ENCODE measurements around the gene CYP11A1. TPM values are rescaled to one million over a fixed set of nuclear protein-coding genes. Genes with fewer than 3 reads are reported as not detected.

The CYP11A1 gene
- total RNA-seq, 3 donors from 2014 or later: 0.33 to 0.41 (median 0.40) TPM

- ATAC-seq: no peak
- H3K4me3 Mint-ChIP-seq: no peak overlapping the region
These were observed 10.7 kb upstream of the CYP11A1 start for GRCh38 chr15:74377831-74378766.

GRCh38 chr15:74376825-74377581 lies 9.6 kb upstream of the CYP11A1 start:
- peaks cover 58% of the 10 kb centered on the region for H3K4me1 Mint-ChIP-seq (ENCODE audit: low read depth)

More at GRCh38 chr15:74377831-74378766, 10.7 kb upstream of the CYP11A1 start:
- Mint-ChIP-seq H3K9me3 (no peaks in the 10 kb centered on the region), H3K36me3 (ENCODE audit: insufficient read depth) (no peaks in the 10 kb centered on the region), H3K27me3 (ENCODE audit: low read depth) (no peaks in the 10 kb centered on the region), H3K4me1 (ENCODE audit: low read depth) (peaks cover 68% of the 10 kb centered on the region)
- no peak for DNase-seq

GRCh38 chr15:74376226-74376625 lies 8.8 kb upstream of the CYP11A1 start:
- H3K36me3 Mint-ChIP-seq (ENCODE audit: insufficient read depth): no peaks in the 10 kb centered on the region
- DNase-seq (no peak), ATAC-seq (no peak)
- H3K4me3 Mint-ChIP-seq: no peak overlapping the region
- H3K4me1 Mint-ChIP-seq (ENCODE audit: low read depth): peaks cover 50% of the 10 kb centered on the region
- peaks cover 3% of the 10 kb centered on the region for H3K27me3 Mint-ChIP-seq (ENCODE audit: low read depth)
- no peaks in the 10 kb centered on the region for H3K9me3 Mint-ChIP-seq

More at GRCh38 chr15:74376825-74377581, 9.6 kb upstream of the CYP11A1 start:
- no peaks in the 10 kb centered on the region for H3K9me3 Mint-ChIP-seq
- H3K4me3 Mint-ChIP-seq: no peak overlapping the region
- ATAC-seq (no peak), DNase-seq (no peak)
- H3K36me3 Mint-ChIP-seq (ENCODE audit: insufficient read depth): no peaks in the 10 kb centered on the region
- H3K27me3 Mint-ChIP-seq (ENCODE audit: low read depth): peaks cover under 1% of the 10 kb centered on the region

GRCh38 chr15:74375303-74375693 lies 7.9 kb upstream of the CYP11A1 start:
- Mint-ChIP-seq H3K36me3 (ENCODE audit: insufficient read depth) (no peaks in the 10 kb centered on the region), H3K27me3 (ENCODE audit: low read depth) (peaks cover 5% of the 10 kb centered on the region), H3K9me3 (no peaks in the 10 kb centered on the region), H3K4me3 (peak overlapping the region; percentile 78), H3K4me1 (ENCODE audit: low read depth) (peaks cover 40% of the 10 kb centered on the region)
- ATAC-seq: no peak
- DNase-seq: peak; percentile 84

GRCh38 chr15:74374648-74375302 lies 7.3 kb upstream of the CYP11A1 start:
- peaks cover 40% of the 10 kb centered on the region for H3K4me1 Mint-ChIP-seq (ENCODE audit: low read depth)

GRCh38 chr15:74373731-74374647 lies 6.5 kb upstream of the CYP11A1 start:
- DNase-seq (peak; percentile 92), ATAC-seq (peak; percentile 93 to 94)
- H3K27me3 Mint-ChIP-seq (ENCODE audit: low read depth): peaks cover 13% of the 10 kb centered on the region
- H3K36me3 Mint-ChIP-seq (ENCODE audit: insufficient read depth): no peaks in the 10 kb centered on the region
- H3K9me3 Mint-ChIP-seq: no peaks in the 10 kb centered on the region
- H3K4me3 Mint-ChIP-seq: peak overlapping the region; percentile 78
- H3K4me1 Mint-ChIP-seq (ENCODE audit: low read depth): peaks cover 33% of the 10 kb centered on the region

More at GRCh38 chr15:74374648-74375302, 7.3 kb upstream of the CYP11A1 start:
- DNase-seq (no peak), ATAC-seq (no peak)
- H3K36me3 Mint-ChIP-seq (ENCODE audit: insufficient read depth): no peaks in the 10 kb centered on the region
- H3K4me3 Mint-ChIP-seq: peak overlapping the region; percentile 78
- H3K9me3 Mint-ChIP-seq: no peaks in the 10 kb centered on the region
- H3K27me3 Mint-ChIP-seq (ENCODE audit: low read depth): peaks cover 8% of the 10 kb centered on the region

GRCh38 chr15:74373056-74373650 lies 5.7 kb upstream of the CYP11A1 start:
- H3K27me3 Mint-ChIP-seq (ENCODE audit: low read depth): peaks cover 15% of the 10 kb centered on the region

GRCh38 chr15:74370471-74370870 lies 3.0 kb upstream of the CYP11A1 start:
- no peaks in the 10 kb centered on the region for H3K9me3 Mint-ChIP-seq
- no peak for ATAC-seq
- no peak overlapping the region for H3K4me3 Mint-ChIP-seq
- no peaks in the 10 kb centered on the region for H3K36me3 Mint-ChIP-seq (ENCODE audit: insufficient read depth)
- peaks cover 15% of the 10 kb centered on the region for H3K4me1 Mint-ChIP-seq (ENCODE audit: low read depth)
- DNase-seq: no peak
- H3K27me3 Mint-ChIP-seq (ENCODE audit: low read depth): peaks cover 36% of the 10 kb centered on the region

More at GRCh38 chr15:74373056-74373650, 5.7 kb upstream of the CYP11A1 start:
- DNase-seq: no peak
- Mint-ChIP-seq H3K36me3 (ENCODE audit: insufficient read depth) (no peaks in the 10 kb centered on the region), H3K4me3 (peak overlapping the region; percentile 78), H3K9me3 (no peaks in the 10 kb centered on the region), H3K4me1 (ENCODE audit: low read depth) (peaks cover 25% of the 10 kb centered on the region)
- ATAC-seq: no peak

GRCh38 chr15:74369756-74370155 lies 2.3 kb upstream of the CYP11A1 start:
- peaks cover 12% of the 10 kb centered on the region for H3K4me1 Mint-ChIP-seq (ENCODE audit: low read depth)
- H3K27me3 Mint-ChIP-seq (ENCODE audit: low read depth): peaks cover 43% of the 10 kb centered on the region
- no peak overlapping the region for H3K4me3 Mint-ChIP-seq
- H3K36me3 Mint-ChIP-seq (ENCODE audit: insufficient read depth): no peaks in the 10 kb centered on the region
- ATAC-seq (no peak), DNase-seq (no peak)
- no peaks in the 10 kb centered on the region for H3K9me3 Mint-ChIP-seq

GRCh38 chr15:74369084-74369745 lies 1.8 kb upstream of the CYP11A1 start:
- H3K27me3 Mint-ChIP-seq (ENCODE audit: low read depth): peaks cover 49% of the 10 kb centered on the region
- DNase-seq (no peak), ATAC-seq (no peak)
- H3K36me3 Mint-ChIP-seq (ENCODE audit: insufficient read depth): no peaks in the 10 kb centered on the region
- no peaks in the 10 kb centered on the region for H3K9me3 Mint-ChIP-seq
- H3K4me3 Mint-ChIP-seq: no peak overlapping the region
- H3K4me1 Mint-ChIP-seq (ENCODE audit: low read depth): peaks cover 7% of the 10 kb centered on the region

GRCh38 chr15:74368121-74368520 lies 675 bp upstream of the CYP11A1 start:
- Mint-ChIP-seq H3K4me1 (ENCODE audit: low read depth) (peaks cover 3% of the 10 kb centered on the region), H3K9me3 (no peaks in the 10 kb centered on the region), H3K36me3 (ENCODE audit: insufficient read depth) (no peaks in the 10 kb centered on the region), H3K4me3 (no peak overlapping the region), H3K27me3 (ENCODE audit: low read depth) (peaks cover 49% of the 10 kb centered on the region)
- no peak for DNase-seq
- ATAC-seq: no peak

- H3K9me3 Mint-ChIP-seq: no peaks in the 10 kb centered on the region
- DNase-seq: no peak
- H3K36me3 Mint-ChIP-seq (ENCODE audit: insufficient read depth): no peaks in the 10 kb centered on the region
- ATAC-seq: peak; percentile 73 to 81
- H3K27me3 Mint-ChIP-seq (ENCODE audit: low read depth): peaks cover 50% of the 10 kb centered on the region
- H3K4me3 Mint-ChIP-seq: peak overlapping the region; percentile 55
- peaks cover 3% of the 10 kb centered on the region for H3K4me1 Mint-ChIP-seq (ENCODE audit: low read depth)
These were observed 1.6 kb downstream of the CYP11A1 start for GRCh38 chr15:74365598-74366445.
